Epidermal melanocyte (primary cell): ENCODE results near the gene UQCR10.

ENCODE experiments used
- DNase-seq: peaks from one replicate; pipeline ENCODE4 v3.0.0; 2011; ENCODE audit warnings: low spot score; ENCODE audit not compliant: insufficient read length

The UQCR10 gene

DNA sequence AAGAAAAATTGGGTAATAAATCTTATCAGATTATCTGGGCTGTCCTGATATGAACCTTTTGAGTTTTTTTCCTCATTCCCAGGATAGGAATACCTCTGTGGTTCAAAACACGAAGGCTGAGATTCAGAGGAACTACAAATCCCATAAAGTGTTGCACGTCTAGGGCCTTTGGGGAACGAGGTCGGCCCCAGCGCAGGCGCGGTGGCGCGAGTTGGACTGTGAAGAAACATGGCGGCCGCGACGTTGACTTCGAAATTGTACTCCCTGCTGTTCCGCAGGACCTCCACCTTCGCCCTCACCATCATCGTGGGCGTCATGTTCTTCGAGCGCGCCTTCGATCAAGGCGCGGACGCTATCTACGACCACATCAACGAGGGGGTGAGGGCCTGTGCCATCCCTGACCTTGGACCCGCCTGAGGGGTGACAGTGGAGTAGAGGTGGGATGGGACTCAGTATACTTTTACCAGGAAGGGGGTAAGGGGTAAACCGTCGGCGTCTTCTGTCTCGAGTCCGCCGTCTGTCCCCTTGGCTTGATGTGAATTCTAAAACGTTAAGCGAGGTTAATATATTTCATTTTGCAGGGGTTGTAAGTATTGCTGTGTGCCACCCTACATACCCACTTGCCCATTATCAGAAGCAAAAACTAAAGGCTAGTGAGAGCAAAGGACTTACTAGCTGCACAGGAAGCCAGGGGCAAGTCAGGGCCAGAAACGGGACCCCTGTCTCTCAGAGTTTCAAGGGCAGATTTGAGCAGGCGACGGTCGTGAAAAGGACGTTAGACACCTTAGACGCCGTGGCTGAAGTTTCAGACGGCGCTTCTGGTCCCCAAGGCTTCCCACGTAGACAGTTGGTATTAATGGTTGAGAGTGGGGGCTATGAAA lies at the start of gene UQCR10:
Gene UQCR10 (plus strand): TSS at position 199 of the 881 bp plus-strand sequence. CDS start 30 bp downstream, at position 229.
- peak; percentile 89 for DNase-seq

- no peak for DNase-seq
Observed at GRCh38 chr22:29717789-29718188, 49.4 kb upstream of the UQCR10 start.

- DNase-seq, result no peak
Observed at GRCh38 chr22:29718949-29719898, 47.9 kb upstream of the UQCR10 start.

- no peak for DNase-seq
Observed at GRCh38 chr22:29719899-29720645, 47.1 kb upstream of the UQCR10 start, which contains the start of gene CABP7. Gene CABP7, plus strand, starts transcription at chr22:29720003. Its CDS starts 422 bp downstream, at chr22:29720425.

- DNase-seq, result no peak
Observed at GRCh38 chr22:29720811-29721323, 46.3 kb upstream of the UQCR10 start.

DNA sequence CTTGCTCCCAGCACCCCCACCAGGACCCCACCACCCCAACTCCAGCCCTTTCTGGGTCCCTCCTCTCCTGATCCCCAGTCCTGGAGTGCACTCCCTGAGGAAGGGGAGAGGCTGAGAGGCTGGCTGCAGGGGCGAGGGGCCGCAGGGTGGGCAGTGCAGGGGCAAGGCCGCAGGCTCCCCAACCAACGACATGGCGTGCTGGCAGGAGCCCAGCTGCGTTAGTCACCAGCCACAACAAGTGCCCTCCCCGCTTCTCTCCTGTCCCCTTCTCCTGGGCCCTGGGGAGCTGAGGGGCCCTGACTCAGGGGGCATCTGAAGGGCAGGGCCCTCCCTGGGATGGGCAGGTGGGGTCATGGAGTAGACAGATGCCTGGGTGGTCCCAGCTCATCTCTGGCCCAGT lies 45.0 kb upstream of the UQCR10 start:
- no peak for DNase-seq

- no peak for DNase-seq
Observed at GRCh38 chr22:29722587-29722986, 44.6 kb upstream of the UQCR10 start.

- DNase-seq, result no peak
Observed at GRCh38 chr22:29723766-29724165, 43.4 kb upstream of the UQCR10 start.

GRCh38 chr22:29724843-29725242 lies 42.3 kb upstream of the UQCR10 start:
- no peak for DNase-seq

GRCh38 chr22:29726106-29726505 lies 41.1 kb upstream of the UQCR10 start:
- DNase-seq, result no peak

GRCh38 chr22:29726512-29727130 lies 40.5 kb upstream of the UQCR10 start:
- DNase-seq, result no peak

DNA sequence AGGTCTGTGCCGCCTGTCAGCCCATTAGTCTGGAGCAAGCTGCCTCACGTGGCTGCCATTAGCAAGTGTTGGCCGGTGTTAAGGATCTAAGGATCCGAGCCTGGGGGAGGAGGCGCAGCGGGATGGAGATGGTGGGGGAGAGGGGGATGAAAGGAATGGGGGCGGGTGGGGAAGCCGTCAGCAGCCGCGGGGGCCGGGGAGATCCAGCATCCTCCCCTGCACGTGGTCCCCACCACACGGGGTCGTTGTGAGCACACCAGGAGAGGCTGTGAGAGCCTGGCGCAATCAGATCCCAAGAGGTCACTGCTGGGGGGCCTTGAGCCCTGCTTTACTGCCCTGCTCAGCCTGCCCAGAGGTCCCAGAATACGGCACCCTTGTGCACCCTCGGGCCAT lies 40.0 kb upstream of the UQCR10 start:
- no peak for DNase-seq

DNA sequence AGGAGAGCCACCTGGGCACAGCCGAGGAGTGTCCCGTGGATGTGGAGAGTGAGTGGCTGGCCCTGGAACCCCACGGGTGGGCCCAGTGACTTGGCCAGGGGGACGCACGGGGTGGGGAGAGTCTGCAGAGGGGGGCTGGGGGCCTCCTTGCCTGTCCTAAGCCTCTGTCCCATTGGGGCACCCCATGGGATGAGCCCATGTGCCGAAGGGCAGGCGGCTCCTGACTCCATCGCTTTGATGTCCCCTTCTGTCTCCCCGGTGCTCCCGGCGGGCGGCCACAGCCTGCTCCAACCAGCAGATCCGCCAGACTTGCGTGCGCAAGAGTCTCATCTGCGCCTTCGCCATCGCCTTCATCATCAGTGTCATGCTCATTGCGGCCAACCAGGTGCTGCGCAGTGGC lies 38.0 kb upstream of the UQCR10 start:
- no peak for DNase-seq

DNA sequence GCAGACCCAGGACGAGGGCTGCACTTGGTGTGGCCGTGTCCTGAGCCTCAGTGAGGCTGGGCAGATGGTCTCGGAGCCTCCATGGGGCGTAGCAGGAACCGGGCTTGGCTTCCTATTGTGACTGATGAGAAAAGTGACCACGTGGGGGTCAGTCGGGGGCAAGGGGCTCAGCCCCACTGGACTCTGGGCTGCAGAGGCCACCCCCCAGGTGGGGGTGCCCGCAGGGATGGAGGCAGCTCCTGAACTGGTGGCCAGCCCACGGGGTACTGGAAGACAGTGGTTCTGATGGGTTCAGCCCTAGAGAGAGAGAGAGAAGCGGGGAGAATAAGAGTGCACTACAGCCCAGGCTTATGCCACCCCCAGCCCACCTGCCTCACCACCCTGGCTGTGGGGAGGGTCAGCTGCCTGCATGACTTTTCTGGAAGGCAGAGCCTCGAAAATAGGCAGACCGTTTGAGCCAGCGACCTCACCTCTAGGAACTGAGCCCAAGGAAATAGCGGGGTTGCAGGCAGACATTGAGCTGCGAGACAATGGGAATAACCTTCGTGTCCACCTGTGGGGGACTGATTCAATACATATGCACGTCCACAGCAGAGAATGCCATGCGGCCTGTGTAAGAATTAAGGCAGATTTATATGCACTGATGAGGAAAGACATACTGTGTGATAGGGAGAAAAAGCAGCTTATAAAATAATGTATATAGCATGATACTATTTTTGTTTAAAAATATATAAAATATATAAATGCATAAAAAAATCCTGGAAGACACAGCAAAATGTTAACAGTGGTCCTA lies 35.9 kb upstream of the UQCR10 start:
- no peak for DNase-seq

DNA sequence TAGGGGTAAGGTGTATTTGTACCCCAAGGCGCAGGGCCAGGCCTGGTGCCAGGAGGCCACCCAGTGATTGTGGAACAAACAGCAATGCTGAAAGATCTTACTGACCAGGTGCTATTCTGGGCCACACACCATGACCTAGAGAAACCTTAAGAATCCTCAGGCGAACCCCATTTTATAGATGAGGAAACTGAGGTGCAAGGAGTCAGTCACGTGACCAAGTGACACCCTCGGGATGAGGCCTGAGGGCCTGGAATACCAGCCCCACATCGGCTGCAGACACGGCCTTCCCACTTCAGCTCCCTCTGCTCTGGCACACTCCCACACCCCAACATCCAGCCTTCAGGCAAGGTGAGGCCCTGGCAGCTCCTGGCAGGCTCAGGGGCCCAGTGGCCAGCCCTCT lies 34.3 kb upstream of the UQCR10 start:
- DNase-seq, result no peak

- DNase-seq, result no peak
Observed at GRCh38 chr22:29733362-29734201, 33.6 kb upstream of the UQCR10 start.

DNA sequence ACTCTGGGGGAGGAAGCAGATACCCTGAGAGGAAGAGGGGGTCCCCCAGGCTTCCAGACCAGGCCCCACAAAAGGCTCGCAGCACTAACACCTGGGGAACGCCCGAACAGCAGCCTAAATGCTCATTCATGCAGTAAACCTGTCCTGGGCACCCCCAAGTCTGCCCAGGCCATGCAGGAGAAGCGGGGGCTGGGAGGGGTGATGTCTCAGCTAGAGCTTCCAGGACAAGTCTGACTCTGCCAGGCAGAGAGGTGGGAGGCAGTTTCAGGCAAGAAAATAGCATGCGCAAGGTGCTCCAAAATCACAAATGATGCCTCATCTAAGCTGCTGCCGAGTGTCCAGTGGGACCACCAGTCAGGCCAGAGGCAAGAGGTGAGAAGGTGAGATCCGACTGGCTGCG lies 32.8 kb upstream of the UQCR10 start:
- no peak for DNase-seq

DNA sequence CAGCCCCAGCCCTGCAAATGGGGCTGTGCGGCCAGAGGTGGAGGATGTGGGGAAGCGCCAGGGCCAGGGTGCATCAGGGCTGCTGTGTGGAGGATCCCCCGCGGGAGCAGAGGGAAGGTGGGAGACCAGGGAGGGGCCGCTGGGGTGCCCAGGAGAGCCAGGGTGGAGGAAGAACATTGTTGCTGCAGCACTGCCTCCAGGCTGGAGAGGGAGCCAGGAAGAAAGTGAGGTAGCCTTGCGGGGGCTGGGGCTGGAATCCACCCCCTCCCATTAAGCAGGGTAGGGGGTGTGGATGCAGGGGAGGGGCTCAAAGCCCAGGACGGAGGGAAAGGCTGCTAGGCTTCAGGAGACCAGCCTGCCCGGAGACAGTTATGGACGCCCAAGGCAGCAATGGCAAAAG lies 32.3 kb upstream of the UQCR10 start:
- DNase-seq, result no peak

DNA sequence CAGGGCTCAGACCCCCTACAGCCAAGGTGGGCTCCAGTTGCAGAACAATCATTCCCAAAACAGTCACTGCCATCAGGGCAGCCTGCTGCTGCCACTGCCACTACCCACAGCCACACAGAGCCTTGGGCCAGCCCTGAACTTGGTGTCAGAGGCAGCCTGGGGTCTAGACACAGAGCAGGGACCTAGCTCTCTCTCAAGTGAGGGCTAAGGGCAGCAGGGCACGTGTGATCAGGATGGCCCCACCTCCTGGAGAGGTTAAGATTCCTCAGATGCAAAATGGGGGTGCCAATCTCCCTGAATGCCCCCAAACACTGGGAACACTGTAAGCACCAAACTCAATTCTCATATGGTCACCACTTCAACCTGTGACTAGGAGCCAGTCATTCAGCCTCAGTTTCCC lies 31.8 kb upstream of the UQCR10 start:
- DNase-seq, result no peak
